NCI-H446 (cell line): ENCODE measurements around the gene SLC7A8.
A peak's percentile ranks its signal among the peaks of the same experiment; 100 is the strongest.
"Not testable (repeated sequence)": the region's sequence is repeated elsewhere in the genome, so short reads cannot be mapped to it uniquely, and the experiment has no call there.

Experiments used
- DNase-seq, 2 experiments: peaks; one replicate each; lab custom pipeline; 2025; lab: John Stamatoyannopoulos, UW

The SLC7A8 gene

DNA sequence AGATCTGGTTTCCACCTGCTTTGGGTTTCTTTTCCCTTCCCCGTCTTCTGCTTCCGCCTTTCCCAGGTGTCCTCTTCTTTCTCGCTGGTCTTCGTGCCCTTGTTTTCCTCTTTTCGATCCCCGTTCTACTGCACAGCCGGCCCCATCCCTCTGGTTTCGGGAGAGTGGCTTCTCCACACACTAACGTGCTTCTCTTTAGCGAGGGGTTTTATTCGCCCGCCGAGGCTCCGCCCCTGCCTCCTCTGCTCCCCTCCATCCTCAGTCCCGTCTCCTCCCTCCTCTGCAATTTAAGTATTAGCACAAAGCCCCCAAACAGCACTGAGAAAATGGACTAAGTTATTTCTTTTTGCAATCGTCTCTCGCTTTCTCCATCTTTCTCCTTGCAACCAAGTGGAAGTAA lies at the start of gene SLC7A8:
TSS of gene SLC7A8 (minus strand) at position 182 of the 400 bp plus-strand sequence. CDS start 746 bp downstream, outside the sequence.
- peak in 1 of 2 experiments; percentile 44 for DNase-seq

DNA sequence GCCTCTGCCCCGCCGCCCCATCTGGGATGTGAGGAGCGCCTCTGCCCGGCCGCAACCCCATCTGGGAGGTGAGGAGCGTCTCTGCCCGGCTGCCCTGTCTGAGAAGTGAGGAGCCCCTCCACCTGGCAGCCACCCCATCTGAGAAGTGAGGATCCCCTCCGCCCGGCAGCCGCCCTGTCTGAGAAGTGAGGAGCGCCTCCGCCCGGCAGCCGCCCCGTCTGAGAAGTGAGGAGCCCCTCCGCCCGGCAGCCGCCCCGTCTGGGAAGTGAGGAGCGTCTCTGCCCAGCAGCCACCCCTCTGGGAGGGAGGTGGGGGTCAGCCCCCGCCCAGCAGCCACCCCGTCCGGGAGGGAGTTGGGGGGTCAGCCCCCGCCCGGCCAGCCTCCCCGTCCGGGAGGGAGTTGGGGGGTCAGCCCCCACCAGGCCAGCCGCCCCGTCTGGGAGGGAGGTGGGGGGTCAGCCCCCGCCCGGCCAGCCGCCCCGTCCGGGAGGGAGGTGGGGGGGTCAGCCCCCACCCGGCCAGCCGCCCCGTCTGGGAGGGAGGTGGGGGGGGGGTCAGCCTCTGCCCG lies 48.9 kb upstream of the SLC7A8 start:
- not testable (repeated sequence) for DNase-seq

DNA sequence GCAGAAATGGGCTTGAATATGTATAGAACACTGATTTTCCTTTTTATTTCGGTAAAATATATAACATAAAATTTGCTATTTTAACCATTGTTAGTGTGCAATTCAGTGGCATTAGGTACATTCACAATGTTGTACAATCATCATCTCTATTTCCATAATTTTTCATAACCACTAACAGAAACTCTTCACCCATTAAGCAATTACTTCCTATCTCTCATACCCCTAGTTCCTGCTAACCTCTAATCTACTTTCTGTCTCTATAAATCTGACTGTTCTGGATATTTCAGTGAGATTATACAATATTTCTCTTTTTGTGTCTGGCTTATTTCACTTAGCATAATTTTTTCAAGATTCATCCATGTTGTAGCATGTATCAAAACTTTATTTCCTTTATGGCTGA lies 45.4 kb upstream of the SLC7A8 start:
- no peak for DNase-seq

DNA sequence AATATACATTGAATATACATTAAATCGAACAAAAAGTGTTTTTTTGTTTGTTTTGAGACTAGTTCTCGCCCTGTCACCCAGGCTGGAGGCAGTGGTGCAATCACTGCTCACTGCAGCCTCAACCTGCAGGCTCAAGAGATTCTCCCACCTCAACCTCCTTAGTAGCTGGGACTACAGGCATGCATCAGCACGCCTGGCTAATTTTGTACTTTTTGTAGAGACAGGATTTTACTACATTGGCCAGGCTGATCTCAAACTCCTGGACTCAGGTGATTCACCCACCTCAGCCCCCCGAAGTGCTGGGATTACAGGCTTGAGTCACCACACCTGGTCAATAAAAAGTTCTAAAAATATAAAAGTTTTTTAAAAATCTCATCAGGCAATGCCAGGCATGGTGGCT lies 44.1 kb upstream of the SLC7A8 start:
- no peak for DNase-seq

- not testable (repeated sequence) for DNase-seq
Observed at GRCh38 chr14:23224958-23225357, 41.5 kb upstream of the SLC7A8 start.

DNA sequence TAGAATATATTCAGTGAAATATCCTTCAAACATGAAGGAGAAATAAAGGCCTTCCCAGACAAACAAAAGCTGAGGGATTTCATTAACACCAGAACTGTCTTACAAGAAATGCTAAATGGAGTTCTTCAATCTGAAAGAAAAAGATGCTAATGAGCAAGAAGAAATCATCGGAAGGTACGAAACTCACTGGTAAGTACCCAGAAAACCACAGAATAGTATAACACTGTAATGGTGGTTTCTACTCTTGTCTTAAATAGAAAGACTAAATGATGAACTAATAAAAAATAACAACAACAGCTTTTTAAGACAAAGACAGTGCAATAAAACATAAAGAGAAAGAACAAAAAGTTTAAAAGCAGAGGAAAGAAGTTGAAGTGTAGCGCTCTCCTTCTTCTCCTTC lies 35.6 kb upstream of the SLC7A8 start:
- no peak for DNase-seq

DNA sequence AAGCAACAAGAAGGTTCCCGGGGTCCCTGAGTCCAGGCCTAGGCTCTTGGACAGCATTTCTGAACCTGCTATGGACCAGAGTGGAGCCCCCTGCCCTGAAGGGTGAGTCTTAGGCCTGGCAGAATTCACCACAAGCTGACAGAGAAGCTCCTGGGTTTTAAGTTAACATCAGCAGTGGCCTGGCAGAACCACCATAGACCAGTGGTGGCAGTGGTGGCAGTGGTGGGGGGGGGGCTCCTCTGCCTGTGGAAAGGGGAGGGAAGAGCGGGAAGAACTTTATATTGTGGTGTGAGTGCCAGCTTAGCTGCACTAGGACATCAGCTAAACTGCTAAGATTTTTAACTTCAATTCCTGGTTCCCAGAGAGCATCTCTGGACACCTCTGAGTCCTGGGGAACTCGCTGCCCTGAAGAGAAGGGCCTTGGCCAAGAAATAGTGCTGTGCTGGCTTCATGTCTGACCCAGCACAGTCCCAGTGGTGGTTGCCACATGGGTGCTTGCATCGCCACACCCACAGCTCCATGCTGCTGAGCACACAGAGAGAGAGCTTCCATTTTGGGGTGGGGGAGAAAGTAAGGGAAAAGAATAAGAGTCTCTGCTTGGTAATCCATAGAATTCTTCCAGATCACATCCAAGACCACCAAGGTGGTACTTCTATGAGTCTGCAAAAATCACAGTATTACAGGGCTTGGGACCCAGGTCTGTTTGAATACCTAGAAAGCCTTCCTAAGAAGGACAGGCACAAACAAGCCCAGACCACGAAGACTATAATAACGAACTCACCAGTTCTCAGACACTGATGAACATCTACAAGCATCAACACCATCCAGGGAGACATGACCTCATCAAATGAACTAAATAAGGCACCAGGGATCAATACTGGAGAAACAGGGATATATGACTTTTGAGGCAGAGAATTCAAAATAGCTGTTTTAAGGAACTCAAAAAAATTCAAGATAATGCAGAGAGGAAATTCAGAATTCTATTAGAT lies 33.9 kb upstream of the SLC7A8 start:
- no peak for DNase-seq

DNA sequence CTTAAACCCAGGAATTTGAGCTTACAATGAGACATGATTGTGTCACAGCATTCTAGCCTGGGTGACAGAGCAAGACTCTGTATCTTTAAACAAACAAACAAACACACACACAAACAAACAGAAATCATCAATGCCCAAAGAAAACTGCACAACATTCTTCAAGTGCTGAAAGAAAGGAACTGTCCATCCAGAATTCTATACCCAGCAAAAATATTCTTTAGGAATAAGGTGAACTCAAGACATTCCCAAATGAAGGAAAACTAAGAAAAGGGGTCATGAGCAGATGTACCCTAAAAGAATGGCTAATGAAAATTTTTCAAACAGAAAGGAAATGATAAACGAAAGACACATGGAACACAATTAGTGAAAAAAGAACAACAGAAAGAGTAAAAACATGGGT lies 32.0 kb upstream of the SLC7A8 start:
- no peak for DNase-seq

- no peak for DNase-seq
Observed at GRCh38 chr14:23209651-23210423, 26.4 kb upstream of the SLC7A8 start.

- no peak for DNase-seq
Observed at GRCh38 chr14:23208324-23208723, 24.9 kb upstream of the SLC7A8 start.

GRCh38 chr14:23207146-23207540 lies 23.7 kb upstream of the SLC7A8 start:
- DNase-seq: no peak

DNA sequence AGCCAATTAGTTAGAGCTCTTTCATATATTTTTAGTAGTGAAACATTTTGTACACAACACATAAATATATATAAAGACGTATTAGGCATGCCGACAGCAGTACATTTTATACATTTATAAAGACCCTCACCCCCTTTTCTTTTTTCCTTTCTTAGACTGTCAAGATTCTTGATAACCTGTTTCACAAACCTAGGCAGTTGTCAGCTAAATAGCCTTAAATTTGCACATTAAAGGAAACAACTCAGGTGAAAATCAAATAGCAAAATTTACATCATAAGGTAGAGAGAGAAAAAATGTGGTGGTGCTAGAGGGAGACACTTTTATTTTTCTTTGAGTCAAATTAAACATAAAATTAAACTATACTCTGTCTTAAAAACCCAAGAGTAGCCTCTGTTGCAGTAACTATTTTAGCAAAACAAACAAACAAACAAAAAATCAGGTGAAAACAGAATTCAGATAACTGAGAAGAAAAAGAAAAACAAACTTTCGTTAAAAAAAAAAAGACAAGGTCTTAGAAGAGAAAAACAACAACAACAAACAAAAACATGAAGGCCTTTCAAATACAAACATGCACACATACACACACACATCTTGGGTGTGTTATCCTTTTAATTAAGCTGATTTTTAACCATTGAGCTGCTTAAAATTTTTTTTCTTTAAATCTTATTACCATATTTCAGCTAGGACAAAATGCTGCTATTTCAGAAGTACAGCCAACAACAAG lies 23.1 kb upstream of the SLC7A8 start:
- no peak for DNase-seq

DNA sequence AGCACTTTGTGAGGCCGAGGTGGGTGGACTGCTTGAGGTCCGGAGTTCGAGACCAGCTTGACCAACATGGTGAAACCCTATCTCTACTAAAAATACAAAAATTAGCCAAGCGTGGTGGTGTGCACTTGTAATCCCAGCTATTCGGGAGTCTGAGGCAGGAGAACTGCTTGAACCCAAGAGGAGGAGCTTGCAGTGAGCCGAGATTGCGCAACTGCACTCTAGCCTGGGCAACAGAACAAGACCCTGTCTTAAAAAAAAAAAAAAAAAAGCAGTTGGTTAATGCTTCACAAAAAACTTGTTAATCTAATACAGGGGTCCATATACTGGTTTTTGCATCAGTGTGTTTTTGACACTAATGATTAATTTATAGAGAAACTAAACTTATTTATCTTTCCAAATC lies 18.5 kb upstream of the SLC7A8 start:
- no peak for DNase-seq

- not testable (repeated sequence) for DNase-seq
Observed at GRCh38 chr14:23199141-23199540, 15.7 kb upstream of the SLC7A8 start.

- DNase-seq: not testable (repeated sequence)
Observed at GRCh38 chr14:23196487-23196886, 13.0 kb upstream of the SLC7A8 start.

DNA sequence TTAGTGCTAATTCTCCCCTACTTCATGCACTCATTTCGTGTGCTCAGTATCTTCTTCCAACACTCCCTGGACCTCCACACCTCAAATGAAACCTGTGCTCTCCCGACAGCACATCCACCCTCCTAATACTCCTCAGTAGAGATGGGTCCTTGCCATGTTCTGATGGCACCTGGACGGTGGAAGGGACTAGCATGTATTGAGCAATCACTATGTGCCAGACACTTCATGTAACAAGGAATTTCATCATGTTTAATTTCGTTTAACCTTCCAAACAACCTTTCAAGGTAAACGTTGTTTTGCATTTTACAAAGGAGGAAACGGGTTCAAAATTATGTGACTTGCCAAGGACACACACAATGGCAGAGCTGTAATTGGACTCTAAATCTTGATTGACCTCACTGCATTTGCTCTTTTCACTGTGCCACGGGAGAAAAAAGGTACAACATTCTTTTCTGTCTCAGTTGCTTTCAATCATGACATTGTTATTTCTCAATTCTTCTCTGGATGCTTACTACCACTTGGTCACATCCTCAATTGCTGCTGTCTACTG lies 12.2 kb upstream of the SLC7A8 start:
- no peak for DNase-seq

DNA sequence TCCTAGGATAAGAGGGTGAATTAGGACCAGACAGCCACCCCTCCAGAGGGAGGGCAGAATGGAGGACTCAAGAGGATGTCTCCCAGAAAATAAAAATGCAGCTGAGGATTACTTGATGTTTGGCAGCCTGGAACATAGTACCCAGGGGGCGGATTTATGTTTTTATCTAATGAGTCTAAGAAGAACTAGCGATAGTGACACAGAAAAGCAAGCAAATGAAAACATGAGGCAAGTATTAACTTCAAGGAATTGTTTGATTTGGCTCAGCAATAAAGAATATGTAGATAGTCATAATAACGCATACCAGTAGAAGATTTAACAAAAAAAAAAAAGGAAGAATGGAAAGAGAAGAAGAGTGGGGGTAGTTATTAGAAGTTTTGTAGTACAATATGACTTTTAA lies 10.0 kb upstream of the SLC7A8 start:
- no peak for DNase-seq

DNA sequence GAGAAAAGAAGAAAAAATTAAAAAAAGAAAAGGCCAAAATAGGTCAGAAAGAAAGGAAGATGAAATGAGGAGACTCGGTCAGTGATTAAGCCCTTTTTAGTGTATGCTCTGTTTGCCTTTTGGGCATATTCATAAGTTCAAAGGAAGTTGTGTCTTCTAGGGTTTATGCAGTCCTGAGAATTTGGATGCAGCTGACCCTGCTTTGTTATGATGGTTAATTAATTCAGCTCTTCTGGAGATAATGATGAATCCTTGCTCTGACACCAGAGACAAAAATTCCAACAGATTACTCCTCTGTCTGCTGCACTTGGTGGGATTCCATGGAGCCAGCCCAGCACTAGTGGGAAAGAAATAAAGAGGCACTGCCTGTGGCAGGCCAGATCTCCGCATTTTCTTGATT lies 4.5 kb upstream of the SLC7A8 start:
- no peak for DNase-seq

GRCh38 chr14:23186913-23187654 lies 3.6 kb upstream of the SLC7A8 start:
- DNase-seq: peak; percentile 50 to 83

DNA sequence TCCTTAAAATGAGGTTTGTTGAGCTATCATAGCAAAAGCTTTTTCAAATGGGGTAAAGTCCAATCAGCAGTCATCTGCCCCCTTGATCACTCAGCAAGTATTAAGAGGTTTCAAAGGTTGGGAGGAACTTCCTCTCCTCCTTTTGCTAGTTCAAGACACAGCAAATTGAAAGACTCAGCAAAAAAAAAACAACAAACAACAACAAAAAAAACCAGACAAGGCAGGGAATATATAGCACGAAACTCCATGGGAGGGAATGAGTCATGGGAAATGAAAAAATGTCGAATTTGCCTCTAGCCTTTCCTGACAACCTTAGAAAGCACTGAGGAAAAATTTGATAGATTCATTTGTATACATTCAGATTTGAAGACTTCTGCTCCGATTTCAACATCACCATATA lies 1.6 kb upstream of the SLC7A8 start:
- DNase-seq: no peak

DNA sequence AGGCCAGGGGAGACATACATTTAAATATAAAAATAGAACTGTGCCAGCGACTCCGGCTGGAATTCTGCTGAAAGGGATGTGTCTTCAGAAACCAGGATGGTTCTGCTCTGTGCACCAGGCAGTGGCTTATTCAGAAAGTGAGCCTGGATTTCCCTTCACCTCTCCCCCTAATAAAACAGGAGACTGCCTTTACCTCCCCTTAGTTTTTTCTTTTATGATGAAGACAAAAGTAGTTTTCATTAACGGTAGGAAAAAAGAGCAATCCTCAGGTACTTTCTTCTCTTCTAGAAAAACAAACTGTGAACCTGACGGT lies 346 bp downstream of the SLC7A8 start:
- no peak for DNase-seq
